Hepatic stellate cell (primary cell): Measurements from ENCODE around the gene FANCC.

Experiments
- DNase-seq: peaks from one replicate; pipeline ENCODE4 v3.0.0; 2011; ENCODE audit warnings: low spot score

Gene FANCC

GRCh38 chr9:95118596-95118995 is 198.9 kb downstream of the FANCC start:
- no peak for DNase-seq

- no peak for DNase-seq
These were observed 200.7 kb downstream of the FANCC start for GRCh38 chr9:95116808-95117204.

- no peak for DNase-seq
These were observed 201.3 kb downstream of the FANCC start for GRCh38 chr9:95116002-95116807.

GRCh38 chr9:95115104-95115503 is 202.4 kb downstream of the FANCC start:
- no peak for DNase-seq

GRCh38 chr9:95112436-95113280 is 204.9 kb downstream of the FANCC start:
- DNase-seq = no peak

GRCh38 chr9:95111716-95112115 is 205.8 kb downstream of the FANCC start:
- no peak for DNase-seq

- no peak for DNase-seq
These were observed 206.5 kb downstream of the FANCC start for GRCh38 chr9:95110921-95111525.

- no peak for DNase-seq
These were observed 208.1 kb downstream of the FANCC start for GRCh38 chr9:95109456-95109855.

- DNase-seq = no peak
These were observed 208.7 kb downstream of the FANCC start for GRCh38 chr9:95108777-95109176.

GRCh38 chr9:95107976-95108375 is 209.5 kb downstream of the FANCC start:
- DNase-seq = no peak

- no peak for DNase-seq
These were observed 210.3 kb downstream of the FANCC start for GRCh38 chr9:95107001-95107749.

GRCh38 chr9:95105519-95106287 is 211.8 kb downstream of the FANCC start:
- DNase-seq = no peak

- DNase-seq = no peak
These were observed 212.5 kb downstream of the FANCC start for GRCh38 chr9:95104980-95105379.

GRCh38 chr9:95104581-95104960 is 212.9 kb downstream of the FANCC start:
- DNase-seq = no peak

- DNase-seq = no peak
These were observed 213.5 kb downstream of the FANCC start for GRCh38 chr9:95103871-95104580.

- no peak for DNase-seq
These were observed 214.2 kb downstream of the FANCC start for GRCh38 chr9:95103281-95103771.

GRCh38 chr9:95102572-95102971 is 214.9 kb downstream of the FANCC start:
- DNase-seq = no peak

- DNase-seq = no peak
These were observed 215.5 kb downstream of the FANCC start for GRCh38 chr9:95102001-95102433.

- DNase-seq = no peak
These were observed 216.2 kb downstream of the FANCC start for GRCh38 chr9:95101326-95101725.

- no peak for DNase-seq
These were observed 217.4 kb downstream of the FANCC start for GRCh38 chr9:95100071-95100627.
